ENCODE measurements around the gene LYL1. TPM values are rescaled to one million over a fixed set of nuclear protein-coding genes. Genes with fewer than 3 reads are reported as not detected.

Gene LYL1
- total and polyA plus RNA-seq, 2 donors (not counting 3 experiments of a cell fraction or from before 2014, with no cell fraction given), result 74.4 to 87.3 TPM

DNA sequence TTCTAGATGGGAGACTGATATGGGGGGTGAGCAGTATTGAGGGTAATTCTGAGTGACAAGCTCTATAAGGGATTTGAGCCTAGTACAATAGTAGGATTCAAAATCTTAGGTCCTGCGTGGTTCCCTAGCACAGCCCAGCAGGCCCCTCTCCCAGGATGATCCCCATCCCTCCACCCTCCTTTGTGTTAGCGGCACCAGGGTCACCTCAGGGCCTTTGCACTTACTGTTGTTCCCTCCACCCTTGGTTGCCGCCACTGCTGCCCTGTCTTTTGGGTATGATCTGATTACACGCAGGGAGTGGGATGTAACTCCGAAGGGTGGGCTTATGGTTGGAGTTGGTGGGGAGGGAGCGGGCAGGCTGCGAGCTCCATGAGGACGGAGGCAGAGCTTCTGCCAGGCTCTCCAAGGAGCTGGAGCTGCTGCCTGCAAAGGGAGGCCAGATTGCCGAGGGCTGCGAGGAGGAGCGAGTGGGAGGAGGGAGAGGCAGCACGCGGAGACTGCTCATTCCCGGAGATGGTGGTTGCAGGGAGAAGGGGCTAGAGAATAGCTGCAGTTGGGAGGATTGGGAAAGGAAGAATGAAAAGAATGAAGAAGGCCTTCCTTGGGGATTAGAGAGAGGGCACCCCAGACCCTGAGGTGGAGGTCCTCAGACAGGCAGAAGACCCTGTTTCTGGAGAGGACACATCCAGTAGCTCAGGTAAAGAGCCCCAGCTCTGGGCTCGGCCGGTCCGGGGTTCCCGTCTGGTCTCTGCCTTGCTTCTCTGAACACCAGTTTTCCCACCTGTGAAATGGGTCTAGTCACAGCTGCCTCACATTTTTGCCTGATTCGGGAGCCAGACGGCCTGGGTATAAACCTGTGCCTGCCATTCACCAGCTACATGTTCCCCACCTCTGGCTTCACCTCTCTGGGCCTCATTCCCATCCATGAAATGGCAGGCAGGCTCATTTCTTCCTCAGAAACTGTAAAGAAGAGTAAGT, 20.6 kb upstream of the LYL1 start:
- Histone ChIP-seq H3K9me1 (replicated peaks; ENCODE audit: control insufficient read depth, extremely low read depth, insufficient read depth, low read length) (no peaks in the 10 kb centered on the region), H4K20me1 (replicated peaks; ENCODE audit: control insufficient read depth, extremely low read depth, insufficient read depth, low read length) (no peaks in the 10 kb centered on the region), H3K27ac (ENCODE audit: insufficient read depth, low read depth, low read length) (no peak overlapping the region), H3K27me3 (ENCODE audit: control insufficient read depth in 2 of 2, insufficient read depth in 2 of 2, low read length in 2 of 2) (no peaks in the 10 kb centered on the region), H3K79me2 (ENCODE audit: control insufficient read depth, insufficient read depth, low read length) (peaks cover 88% of the 10 kb centered on the region), H3K9ac (replicated peaks; ENCODE audit: extremely low read depth, insufficient read depth, low read length) (no peak overlapping the region), H3K4me2 (ENCODE audit: insufficient read depth, low read length) (no peak overlapping the region), H3K36me3 (ENCODE audit: control insufficient read depth in 2 of 2, extremely low read depth in 1 of 2, insufficient read depth in 2 of 2, low read length in 2 of 2) (peaks cover 0 to 7% of the 10 kb centered on the region in 2 experiments), H3K9me3 (replicated peaks; ENCODE audit: control insufficient read depth, insufficient read depth, low read length) (no peaks in the 10 kb centered on the region), H2AFZ (ENCODE audit: low read depth, low read length) (no peak overlapping the region), H3K4me1 (ENCODE audit: control insufficient read depth, extremely low read depth, insufficient read depth, low read length) (peaks cover 8% of the 10 kb centered on the region), H3K4me3 (replicated peaks in 1 of 3; ENCODE audit: insufficient read depth in 1 of 3, low read depth in 1 of 3, low read length in 3 of 3) (no peak overlapping the region)
- no TSS peak for BruUV-seq (replicated peaks)
- intact Hi-C loops (cut with micrococcal nuclease), result no loop called here
- POLR2A ChIA-PET, result no interaction called here
- no peak for TF ChIP-seq EZH2 (IDR thresholded peaks at IDR 0.05; ENCODE audit: borderline replicate concordance, low read depth, low read length, severe bottlenecking)
- no peak for TF ChIP-seq POLR2A (IDR thresholded peaks at IDR 0.05; ENCODE audit: low read depth, low read length)
- dilution Hi-C loops (cut with MboI; ENCODE audit: extremely low pct_ligation_motif_present, low sequenced_read_pairs), result no loop called here
- DNase-seq (ENCODE audit: low read depth, low spot score) (no peak), FAIRE-seq (no peak)
- CTCF ChIA-PET, result interaction anchor here (0.6 kb wide), 1 partner anchor 111 kb away, joined by 3 read pairs; no protein-coding TSS in a partner anchor

DNA sequence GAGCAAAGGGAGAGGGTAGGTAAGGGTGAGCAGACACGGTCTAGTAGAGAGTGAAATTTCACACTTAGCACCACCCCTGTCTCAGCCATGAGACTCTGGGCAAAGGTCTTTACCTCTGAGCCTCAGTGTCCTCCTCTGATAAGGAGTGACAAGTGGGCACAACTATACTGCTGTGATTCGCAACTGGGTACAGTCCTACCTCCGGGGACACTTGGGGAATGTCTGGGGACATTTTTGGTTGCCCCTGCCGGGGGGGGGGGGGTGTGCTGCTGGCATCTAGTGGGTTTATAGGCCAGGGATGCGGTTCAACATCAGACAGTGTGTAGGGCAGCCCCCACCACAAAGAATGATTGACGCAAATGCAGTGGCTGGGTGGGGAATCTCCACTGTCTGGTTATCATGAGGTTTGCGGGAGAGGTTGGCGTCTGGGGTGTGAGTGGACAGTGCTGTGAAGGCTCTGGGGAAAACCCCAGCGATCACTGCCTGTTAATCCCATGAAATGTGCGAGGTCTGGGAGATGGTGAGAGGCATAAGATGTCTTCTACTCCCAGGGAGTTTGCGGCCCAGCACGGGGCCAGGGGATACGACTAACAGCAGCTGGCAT, 19.7 kb upstream of the LYL1 start:
- CTCF ChIA-PET, result no interaction called here
- intact Hi-C loops (cut with micrococcal nuclease), result no loop called here

More for the DNA sequence above, 19.7 kb upstream of the LYL1 start:
- Histone ChIP-seq H3K9ac (replicated peaks; ENCODE audit: extremely low read depth, insufficient read depth, low read length) (no peak overlapping the region), H4K20me1 (replicated peaks; ENCODE audit: control insufficient read depth, extremely low read depth, insufficient read depth, low read length) (no peaks in the 10 kb centered on the region), H3K79me2 (ENCODE audit: control insufficient read depth, insufficient read depth, low read length) (peaks cover 81% of the 10 kb centered on the region), H3K4me3 (replicated peaks in 1 of 3; ENCODE audit: insufficient read depth in 1 of 3, low read depth in 1 of 3, low read length in 3 of 3) (no peak overlapping the region), H2AFZ (ENCODE audit: low read depth, low read length) (no peak overlapping the region), H3K9me3 (replicated peaks; ENCODE audit: control insufficient read depth, insufficient read depth, low read length) (no peaks in the 10 kb centered on the region), H3K27ac (ENCODE audit: insufficient read depth, low read depth, low read length) (no peak overlapping the region), H3K4me2 (ENCODE audit: insufficient read depth, low read length) (no peak overlapping the region), H3K27me3 (ENCODE audit: control insufficient read depth in 2 of 2, insufficient read depth in 2 of 2, low read length in 2 of 2) (no peaks in the 10 kb centered on the region), H3K9me1 (replicated peaks; ENCODE audit: control insufficient read depth, extremely low read depth, insufficient read depth, low read length) (no peaks in the 10 kb centered on the region), H3K4me1 (ENCODE audit: control insufficient read depth, extremely low read depth, insufficient read depth, low read length) (peaks cover 8% of the 10 kb centered on the region), H3K36me3 (ENCODE audit: control insufficient read depth in 2 of 2, extremely low read depth in 1 of 2, insufficient read depth in 2 of 2, low read length in 2 of 2) (peaks cover 0 to 7% of the 10 kb centered on the region in 2 experiments)
- POLR2A ChIA-PET, result no interaction called here
- DNase-seq (ENCODE audit: low read depth, low spot score), result no peak
- no TSS peak for BruUV-seq (replicated peaks)
- FAIRE-seq, result no peak
- dilution Hi-C loops (cut with MboI; ENCODE audit: extremely low pct_ligation_motif_present, low sequenced_read_pairs), result no loop called here
- no peak for TF ChIP-seq EZH2 (IDR thresholded peaks at IDR 0.05; ENCODE audit: borderline replicate concordance, low read depth, low read length, severe bottlenecking)
- TF ChIP-seq, protein P1, sequence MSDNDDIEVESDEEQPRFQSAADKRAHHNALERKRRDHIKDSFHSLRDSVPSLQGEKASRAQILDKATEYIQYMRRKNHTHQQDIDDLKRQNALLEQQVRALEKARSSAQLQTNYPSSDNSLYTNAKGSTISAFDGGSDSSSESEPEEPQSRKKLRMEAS (IDR thresholded peaks at IDR 0.05; ENCODE audit: insufficient read depth, insufficient read length), result no peak
- no peak for TF ChIP-seq JUN (IDR thresholded peaks at IDR 0.05; ENCODE audit: borderline replicate concordance, insufficient read depth, insufficient read length, low read depth)
- TF ChIP-seq POLR2AphosphoS5 (IDR thresholded peaks at IDR 0.05; ENCODE audit: insufficient read depth, low read depth, low read length), result no peak
- no peak for TF ChIP-seq GATA2 (IDR thresholded peaks at IDR 0.05; ENCODE audit: insufficient read depth, insufficient read length, low read depth, low read length)
- TF ChIP-seq, protein P2, sequence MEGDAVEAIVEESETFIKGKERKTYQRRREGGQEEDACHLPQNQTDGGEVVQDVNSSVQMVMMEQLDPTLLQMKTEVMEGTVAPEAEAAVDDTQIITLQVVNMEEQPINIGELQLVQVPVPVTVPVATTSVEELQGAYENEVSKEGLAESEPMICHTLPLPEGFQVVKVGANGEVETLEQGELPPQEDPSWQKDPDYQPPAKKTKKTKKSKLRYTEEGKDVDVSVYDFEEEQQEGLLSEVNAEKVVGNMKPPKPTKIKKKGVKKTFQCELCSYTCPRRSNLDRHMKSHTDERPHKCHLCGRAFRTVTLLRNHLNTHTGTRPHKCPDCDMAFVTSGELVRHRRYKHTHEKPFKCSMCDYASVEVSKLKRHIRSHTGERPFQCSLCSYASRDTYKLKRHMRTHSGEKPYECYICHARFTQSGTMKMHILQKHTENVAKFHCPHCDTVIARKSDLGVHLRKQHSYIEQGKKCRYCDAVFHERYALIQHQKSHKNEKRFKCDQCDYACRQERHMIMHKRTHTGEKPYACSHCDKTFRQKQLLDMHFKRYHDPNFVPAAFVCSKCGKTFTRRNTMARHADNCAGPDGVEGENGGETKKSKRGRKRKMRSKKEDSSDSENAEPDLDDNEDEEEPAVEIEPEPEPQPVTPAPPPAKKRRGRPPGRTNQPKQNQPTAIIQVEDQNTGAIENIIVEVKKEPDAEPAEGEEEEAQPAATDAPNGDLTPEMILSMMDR (IDR thresholded peaks at IDR 0.05; ENCODE audit: extremely low read depth in 1 of 2, insufficient read depth in 1 of 2, low read depth in 1 of 2, low read length in 2 of 2), result no peak
- TF ChIP-seq POLR2A (IDR thresholded peaks at IDR 0.05; ENCODE audit: low read depth, low read length), result no peak
- no peak for TF ChIP-seq MYC (IDR thresholded peaks at IDR 0.05; ENCODE audit: low read depth, low read length)
- no peak for TF ChIP-seq FOS (IDR thresholded peaks at IDR 0.05; ENCODE audit: borderline replicate concordance, insufficient read depth, low read length)

All from endothelial cell of umbilical vein (primary cell).